Neural crest cell (in vitro differentiated cells): Measurements from ENCODE around the gene EIF5A. TPM values are rescaled to one million over a fixed set of nuclear protein-coding genes. Genes with fewer than 3 reads are reported as not detected.

Experiments used
- DNase-seq: peaks from one replicate; pipeline ENCODE4 v3.0.0; 2021; ENCODE audit warnings: low read depth, mixed read lengths, low spot score
- H3K27ac Mint-ChIP-seq: one replicate; pipeline ENCODE4 v1.8.0; 2021; ENCODE audit warnings: mild to moderate bottlenecking, mixed read lengths; ENCODE audit not compliant: unreplicated experiment
- H3K27me3 Mint-ChIP-seq: 2 replicates; pipeline ENCODE4 v1.8.0; 2021; ENCODE audit warnings: low read depth, mild to moderate bottlenecking, mixed read lengths
- H3K36me3 Mint-ChIP-seq: 2 replicates; pipeline ENCODE4 v1.8.0; 2021; ENCODE audit warnings: low read depth, mild to moderate bottlenecking, mixed read lengths
- H3K4me1 Mint-ChIP-seq: 2 replicates; pipeline ENCODE4 v1.8.0; 2021; ENCODE audit warnings: mixed read lengths
- H3K4me3 Mint-ChIP-seq: one replicate; pipeline ENCODE4 v1.8.0; 2021; ENCODE audit warnings: mild to moderate bottlenecking, mixed read lengths
- H3K9me3 Mint-ChIP-seq: 2 replicates; pipeline ENCODE4 v1.8.0; 2021; ENCODE audit warnings: mixed read lengths
- total RNA-seq: library from RNA; stranded (reverse); gene quantifications from 2 replicates; pipeline ENCODE4 v1.2.1, GENCODE V29; 2021
- TF ChIP-seq, protein P1 (sequence below): fragments of 200-600 bp; sonication (generic); conservative IDR thresholded peaks from 2 replicates; pipeline ENCODE4 v1.5.0; 2021; ENCODE audit warnings: antibody characterized with exemption, mild to moderate bottlenecking

Gene EIF5A
- total RNA-seq, 1 donor from 2014 or later: 725 TPM

DNA sequence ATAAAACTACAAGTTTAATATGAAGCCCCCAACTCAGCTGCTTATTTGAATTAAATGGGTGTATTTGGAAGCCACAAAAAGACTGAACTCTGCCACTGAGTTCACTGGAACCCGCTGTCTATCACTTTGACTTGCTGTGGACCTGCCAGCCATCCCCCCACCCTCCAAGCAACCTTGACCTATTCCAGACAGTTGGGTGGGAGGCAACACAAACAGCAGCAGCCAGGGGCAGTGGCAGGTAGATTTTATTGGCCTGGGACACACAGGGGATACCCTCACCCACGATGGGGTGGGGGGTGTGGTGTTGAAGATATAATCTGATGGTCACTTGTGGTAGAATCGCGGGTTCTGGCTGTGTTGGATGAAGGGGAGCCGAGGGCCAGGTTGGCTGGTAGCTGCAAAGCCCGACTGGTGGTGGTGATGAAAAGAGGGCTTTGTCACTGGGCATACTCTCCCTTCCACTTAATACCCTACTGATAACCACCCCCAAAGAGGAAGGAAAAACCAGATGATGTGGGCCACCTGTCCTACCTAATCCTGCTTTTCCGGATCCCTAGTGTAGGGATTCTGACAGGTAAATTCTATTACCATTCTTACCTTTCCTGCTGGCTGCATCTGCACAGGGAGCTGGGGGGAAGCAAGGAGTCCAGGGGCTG is 5.1 kb downstream of the EIF5A start:
- H3K27ac Mint-ChIP-seq: peak overlapping the region; percentile 86
- peaks cover 13% of the 10 kb centered on the region for H3K27me3 Mint-ChIP-seq
- H3K36me3 Mint-ChIP-seq: peaks cover 32% of the 10 kb centered on the region
- peaks cover 57% of the 10 kb centered on the region for H3K4me1 Mint-ChIP-seq
- TF ChIP-seq, protein P1, sequence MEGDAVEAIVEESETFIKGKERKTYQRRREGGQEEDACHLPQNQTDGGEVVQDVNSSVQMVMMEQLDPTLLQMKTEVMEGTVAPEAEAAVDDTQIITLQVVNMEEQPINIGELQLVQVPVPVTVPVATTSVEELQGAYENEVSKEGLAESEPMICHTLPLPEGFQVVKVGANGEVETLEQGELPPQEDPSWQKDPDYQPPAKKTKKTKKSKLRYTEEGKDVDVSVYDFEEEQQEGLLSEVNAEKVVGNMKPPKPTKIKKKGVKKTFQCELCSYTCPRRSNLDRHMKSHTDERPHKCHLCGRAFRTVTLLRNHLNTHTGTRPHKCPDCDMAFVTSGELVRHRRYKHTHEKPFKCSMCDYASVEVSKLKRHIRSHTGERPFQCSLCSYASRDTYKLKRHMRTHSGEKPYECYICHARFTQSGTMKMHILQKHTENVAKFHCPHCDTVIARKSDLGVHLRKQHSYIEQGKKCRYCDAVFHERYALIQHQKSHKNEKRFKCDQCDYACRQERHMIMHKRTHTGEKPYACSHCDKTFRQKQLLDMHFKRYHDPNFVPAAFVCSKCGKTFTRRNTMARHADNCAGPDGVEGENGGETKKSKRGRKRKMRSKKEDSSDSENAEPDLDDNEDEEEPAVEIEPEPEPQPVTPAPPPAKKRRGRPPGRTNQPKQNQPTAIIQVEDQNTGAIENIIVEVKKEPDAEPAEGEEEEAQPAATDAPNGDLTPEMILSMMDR: no peak
- no peaks in the 10 kb centered on the region for H3K9me3 Mint-ChIP-seq
- DNase-seq: no peak
- H3K4me3 Mint-ChIP-seq: peak overlapping the region; percentile 99

DNA sequence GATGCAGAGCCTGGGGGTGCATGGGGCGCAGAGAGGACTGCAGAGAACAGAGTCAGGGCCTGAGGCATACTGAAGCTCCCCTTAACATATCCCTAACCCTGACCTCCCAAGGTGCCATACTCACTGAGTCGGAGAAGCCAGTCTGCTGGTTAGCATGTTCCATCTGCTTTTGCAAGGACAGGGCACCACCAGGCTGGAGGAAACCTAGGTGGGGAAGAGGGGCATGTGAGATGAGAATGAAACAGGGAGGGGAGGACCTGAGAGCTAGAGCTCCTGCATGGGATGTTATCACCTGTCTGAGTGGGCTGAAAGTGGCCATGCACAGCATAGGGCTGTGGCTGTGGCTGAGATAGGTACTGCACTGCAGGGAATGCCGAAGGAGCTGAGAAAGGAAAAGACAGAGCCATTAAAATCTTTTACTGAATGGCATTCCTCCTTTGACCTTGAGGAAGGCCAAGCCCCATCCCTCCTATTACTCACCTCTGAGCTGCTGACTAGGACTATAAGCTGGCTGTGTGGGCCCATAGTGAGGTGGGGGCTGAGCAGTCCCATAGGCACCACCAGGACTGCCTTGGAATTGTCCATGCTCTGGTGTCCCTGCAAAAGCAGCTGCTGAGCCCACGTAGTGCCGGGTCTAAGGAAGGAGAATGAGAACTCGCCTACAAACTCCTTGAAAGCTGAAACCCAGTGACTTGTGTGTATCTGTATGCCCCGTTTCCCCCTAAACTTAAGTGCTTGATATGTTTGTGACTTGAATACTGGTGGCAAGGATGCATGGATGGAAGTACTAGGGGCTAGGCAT is 5.9 kb downstream of the EIF5A start:
- DNase-seq: no peak
- peaks cover 57% of the 10 kb centered on the region for H3K4me1 Mint-ChIP-seq
- no peaks in the 10 kb centered on the region for H3K9me3 Mint-ChIP-seq
- TF ChIP-seq, protein P1: peak; percentile 49
- H3K27me3 Mint-ChIP-seq: peaks cover 13% of the 10 kb centered on the region
- peak overlapping the region; percentile 99 for H3K4me3 Mint-ChIP-seq
- peaks cover 32% of the 10 kb centered on the region for H3K36me3 Mint-ChIP-seq
- H3K27ac Mint-ChIP-seq: peak overlapping the region; percentile 86

DNA sequence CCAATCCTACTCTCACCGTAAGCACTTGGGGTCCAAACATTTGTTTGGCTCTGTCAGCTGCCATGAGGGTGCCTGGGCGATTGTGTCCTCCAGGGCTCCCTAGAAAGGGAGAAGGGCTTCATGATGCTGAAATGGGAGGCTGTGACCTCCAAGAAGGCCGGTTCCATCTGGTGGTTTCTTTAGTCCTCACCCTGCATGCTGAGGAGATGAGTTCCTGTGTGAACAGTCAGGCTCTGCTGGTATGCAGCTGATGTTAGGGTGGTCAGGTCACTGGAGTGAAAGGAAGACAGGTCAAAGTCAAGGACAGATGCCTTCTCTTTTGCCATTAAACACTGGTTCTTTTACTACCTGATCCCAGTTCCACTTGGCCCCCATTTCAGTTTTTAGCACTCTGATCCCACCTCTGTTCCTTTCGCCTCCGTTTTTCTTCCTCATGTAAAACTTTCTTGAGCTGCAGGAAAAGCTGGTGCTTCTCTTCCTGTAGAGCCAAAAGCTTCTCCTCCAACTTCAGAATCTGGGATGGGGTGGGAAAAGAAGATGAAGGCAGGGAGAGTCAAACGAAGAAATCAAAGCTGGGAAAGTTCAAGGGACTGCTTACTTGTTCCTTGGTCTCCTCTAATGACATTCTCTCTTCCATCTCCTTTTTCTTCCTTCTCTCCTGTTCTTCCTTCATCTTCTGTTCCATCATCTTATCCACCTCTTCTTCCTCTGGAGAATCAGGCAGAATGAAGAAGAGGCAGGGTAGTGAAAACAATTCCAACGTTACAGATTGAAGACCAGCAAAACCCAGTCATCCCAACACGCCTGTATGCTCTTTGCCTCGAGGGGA is 6.7 kb downstream of the EIF5A start:
- H3K9me3 Mint-ChIP-seq: no peaks in the 10 kb centered on the region
- H3K27me3 Mint-ChIP-seq: peaks cover 9% of the 10 kb centered on the region
- DNase-seq: no peak
- TF ChIP-seq, protein P1: no peak
- H3K27ac Mint-ChIP-seq: peak overlapping the region; percentile 32
- peaks cover 29% of the 10 kb centered on the region for H3K36me3 Mint-ChIP-seq
- H3K4me3 Mint-ChIP-seq: peak overlapping the region; percentile 99
- H3K4me1 Mint-ChIP-seq: peaks cover 51% of the 10 kb centered on the region

DNA sequence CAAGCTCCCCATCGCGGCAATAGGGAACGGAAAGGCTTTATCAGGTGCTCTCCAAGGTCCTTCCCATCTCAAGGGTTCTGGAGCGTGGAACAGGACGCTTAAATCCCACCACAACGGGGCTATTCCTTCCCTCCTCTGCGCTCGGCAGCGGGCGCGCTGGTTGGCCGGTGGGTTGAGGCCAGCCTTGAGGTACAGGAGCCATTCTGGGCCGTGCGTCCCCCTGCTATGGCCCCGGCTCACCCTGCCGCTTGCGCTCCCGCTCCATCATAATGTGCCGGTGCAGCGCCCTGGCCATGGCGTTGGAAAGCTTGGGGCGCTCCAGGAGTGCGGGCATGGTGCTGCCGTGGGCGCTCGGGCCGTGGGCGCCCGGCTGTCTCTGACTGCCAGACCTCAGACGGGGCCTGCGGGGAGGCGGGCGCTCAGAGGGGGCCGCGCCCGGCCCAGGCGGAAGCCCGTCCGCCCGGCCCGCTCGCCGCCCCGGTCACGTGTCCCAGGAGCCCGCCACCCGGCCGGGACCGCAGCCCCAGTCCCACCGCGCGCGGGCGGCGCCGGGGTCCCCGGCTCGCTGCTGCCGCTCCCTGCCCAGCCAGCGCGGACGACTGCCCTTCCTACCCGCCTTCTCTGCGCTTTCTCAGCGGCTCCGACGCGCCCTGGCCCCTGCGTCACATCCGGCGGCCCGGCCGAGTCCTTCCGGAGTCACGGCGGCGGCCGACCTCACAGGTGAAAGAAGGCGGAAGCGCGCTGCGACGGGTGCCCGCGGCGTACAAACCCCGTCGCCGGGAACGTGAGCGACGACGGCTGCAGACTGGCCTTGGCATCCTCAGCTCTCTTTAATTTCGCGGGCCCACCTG is 7.5 kb downstream of the EIF5A start, which contains the start of gene GPS2:
GPS2 (minus strand) TSS at position 642 of the 851 bp plus-strand sequence; CDS start at position 334, 308 bp downstream.
- TF ChIP-seq, protein P1: no peak
- Mint-ChIP-seq H3K27ac (peak within 1 kb of the TSS; percentile 75), H3K9me3 (no peaks in the 10 kb centered on the region), H3K27me3 (peaks cover 9% of the 10 kb centered on the region), H3K36me3 (peaks cover 23% of the 10 kb centered on the region), H3K4me3 (peak within 1 kb of the TSS; percentile 99), H3K4me1 (peaks cover 43% of the 10 kb centered on the region)
- peak; percentile 86 for DNase-seq
